Ovary (tissue), 3 donors: ENCODE measurements around the gene ENOX1.

Source experiments
- CTCF ChIP-seq, 3 donors: fragments of 450-650 bp in 2 of 3; fragments of 200-600 bp in 1 of 3; IDR thresholded peaks; one replicate each; pipeline versions ENCODE4 v1.5.1 to v1.8.0; 2016 to 2022; ENCODE audit warnings: antibody characterized with exemption in 3 of 3, mild to moderate bottlenecking in 1 of 3
- POLR2A ChIP-seq: fragments of 450-650 bp; IDR thresholded peaks from one replicate; pipeline ENCODE4 v1.6.1; 2017; ENCODE audit warnings: antibody characterized with exemption, mild to moderate bottlenecking, moderate library complexity
- donor health status: DM: no; HTN: no; CAD: no.

DNA sequence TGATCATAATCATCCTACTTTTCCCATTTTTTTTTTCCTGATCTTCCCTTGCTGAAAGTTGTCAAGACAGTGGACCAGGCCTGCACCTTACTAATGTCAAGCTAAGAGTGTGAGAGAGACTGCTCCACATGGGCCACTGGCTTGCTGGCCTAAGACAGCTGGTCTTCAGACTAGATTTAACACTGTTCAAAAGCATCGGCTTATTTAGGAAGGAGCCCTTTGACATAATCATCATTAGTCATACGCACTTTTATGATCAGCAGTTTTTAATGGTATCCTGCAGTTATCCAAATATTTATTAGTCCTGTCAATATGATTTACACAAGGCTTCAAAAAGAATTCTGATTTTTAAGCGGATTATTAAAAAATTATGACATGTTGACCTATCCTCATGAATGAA is 492.8 kb downstream of the ENOX1 start:
- TF ChIP-seq CTCF (IDR thresholded peaks at IDR 0.05) (no peak), POLR2A (no peak)
